ENCODE results near the gene CAPS.
A peak's percentile ranks its signal among the peaks of the same experiment; 100 is the strongest.

Gene CAPS

DNA sequence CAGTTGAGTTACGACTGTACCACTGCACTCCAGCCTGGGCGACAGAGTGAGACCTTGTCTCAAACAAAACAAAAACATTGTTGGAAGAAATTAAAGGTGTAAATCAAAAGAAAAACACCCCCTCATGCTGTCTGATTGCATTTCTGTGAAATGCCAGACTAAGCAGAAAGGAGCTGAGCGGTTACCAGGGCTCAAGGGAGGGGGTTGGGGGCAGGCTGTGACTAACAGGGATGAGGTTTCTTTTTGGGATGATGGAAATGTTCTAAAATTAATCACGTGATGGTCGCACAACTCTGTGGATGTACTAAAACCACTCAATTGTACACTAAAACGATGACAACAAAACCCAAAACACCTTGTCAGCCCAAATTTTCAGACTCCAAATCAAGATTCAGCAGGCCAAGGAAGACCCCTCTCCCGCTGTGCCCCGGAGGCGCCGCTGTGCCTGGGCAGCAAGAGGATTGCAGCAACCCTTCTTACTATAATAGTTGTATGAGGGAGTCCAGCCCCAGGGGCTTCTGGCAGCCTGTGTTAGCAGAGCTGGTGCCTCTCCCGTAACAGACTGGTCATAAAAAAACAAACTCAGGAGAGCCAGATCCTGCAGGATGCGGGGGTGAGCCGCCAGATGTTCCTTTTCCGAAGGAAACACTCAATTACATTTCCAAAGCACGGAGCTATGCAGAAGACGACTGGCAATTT, 20.9 kb downstream of the CAPS start:
- DNase-seq (ENCODE audit: low read depth): peak; percentile 45

DNA sequence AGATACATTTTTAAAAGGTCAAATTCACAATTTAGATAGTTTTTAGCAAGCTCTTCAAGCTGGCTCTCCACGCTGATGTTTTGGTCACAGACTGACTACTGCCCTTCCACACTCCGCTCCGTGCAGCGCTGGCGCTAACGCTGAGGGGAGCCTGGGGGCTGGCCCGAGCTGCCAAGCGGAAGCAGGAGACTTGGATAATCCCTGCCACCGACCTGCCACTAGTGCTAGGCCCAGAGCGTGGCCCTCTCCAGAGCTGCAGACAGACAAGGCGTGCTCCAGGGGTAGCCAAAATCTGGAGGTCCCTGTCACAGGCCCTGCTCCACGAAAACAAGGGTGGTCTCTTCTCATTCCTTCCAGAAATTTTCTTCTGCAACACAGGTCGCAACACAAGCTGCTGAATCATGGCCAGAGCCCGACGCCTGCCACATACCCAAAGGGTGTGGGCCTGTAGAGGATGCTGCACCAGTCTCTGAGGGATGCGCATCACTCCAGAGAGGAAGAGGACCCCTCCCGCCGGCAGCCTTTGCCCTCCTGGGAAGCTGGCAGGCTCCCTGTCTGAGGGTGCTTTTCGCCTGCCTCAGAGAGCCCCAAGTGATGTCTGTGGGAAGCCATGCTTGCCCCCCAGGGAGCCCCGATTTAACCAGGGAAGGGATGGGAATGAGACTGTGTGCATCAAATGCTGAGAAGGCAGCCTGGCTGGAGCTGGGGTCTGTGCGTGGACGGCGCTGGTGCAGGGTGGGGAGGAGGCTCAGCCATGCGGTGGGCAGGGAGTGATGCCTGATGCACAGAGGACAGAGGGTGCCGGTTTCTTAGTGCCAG, 21.6 kb downstream of the CAPS start:
- peak; percentile 19 for DNase-seq (ENCODE audit: low read depth)

DNA sequence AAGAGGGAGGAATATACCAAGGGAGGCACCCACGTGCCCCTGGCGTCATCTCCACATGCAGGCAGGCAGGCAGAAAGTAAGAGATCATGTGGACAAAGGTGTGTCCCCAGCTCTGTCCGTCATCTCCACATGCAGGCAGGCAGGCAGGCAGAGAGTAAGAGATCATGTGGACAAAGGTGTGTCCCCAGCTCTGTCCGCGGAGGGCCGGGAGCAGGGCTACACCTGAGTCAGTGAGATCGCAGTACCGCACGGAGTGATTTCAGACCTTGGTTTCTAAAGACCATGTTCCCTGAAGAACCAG, 22.2 kb downstream of the CAPS start:
- no peak for DNase-seq (ENCODE audit: low read depth)

DNA sequence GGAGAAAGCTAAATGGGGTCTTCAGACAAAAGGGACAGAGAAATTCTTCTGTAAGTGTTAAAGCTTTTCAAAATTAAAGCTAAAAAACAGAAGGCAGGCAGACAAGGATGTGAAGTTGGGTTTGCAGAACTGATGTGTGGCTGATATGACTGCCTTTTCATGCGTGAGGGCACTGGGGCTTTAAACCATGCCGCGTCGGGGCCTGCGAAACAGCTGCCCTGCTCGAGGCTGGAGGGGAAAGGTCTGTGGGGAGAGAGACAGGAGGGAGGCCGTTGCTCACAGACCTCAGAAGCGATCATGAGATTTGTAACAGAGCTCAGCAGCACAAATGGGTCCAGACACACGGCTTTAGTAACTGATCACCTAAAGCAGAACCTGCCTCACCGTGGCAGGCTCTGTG, 23.5 kb downstream of the CAPS start:
- no peak for DNase-seq (ENCODE audit: low read depth)

DNA sequence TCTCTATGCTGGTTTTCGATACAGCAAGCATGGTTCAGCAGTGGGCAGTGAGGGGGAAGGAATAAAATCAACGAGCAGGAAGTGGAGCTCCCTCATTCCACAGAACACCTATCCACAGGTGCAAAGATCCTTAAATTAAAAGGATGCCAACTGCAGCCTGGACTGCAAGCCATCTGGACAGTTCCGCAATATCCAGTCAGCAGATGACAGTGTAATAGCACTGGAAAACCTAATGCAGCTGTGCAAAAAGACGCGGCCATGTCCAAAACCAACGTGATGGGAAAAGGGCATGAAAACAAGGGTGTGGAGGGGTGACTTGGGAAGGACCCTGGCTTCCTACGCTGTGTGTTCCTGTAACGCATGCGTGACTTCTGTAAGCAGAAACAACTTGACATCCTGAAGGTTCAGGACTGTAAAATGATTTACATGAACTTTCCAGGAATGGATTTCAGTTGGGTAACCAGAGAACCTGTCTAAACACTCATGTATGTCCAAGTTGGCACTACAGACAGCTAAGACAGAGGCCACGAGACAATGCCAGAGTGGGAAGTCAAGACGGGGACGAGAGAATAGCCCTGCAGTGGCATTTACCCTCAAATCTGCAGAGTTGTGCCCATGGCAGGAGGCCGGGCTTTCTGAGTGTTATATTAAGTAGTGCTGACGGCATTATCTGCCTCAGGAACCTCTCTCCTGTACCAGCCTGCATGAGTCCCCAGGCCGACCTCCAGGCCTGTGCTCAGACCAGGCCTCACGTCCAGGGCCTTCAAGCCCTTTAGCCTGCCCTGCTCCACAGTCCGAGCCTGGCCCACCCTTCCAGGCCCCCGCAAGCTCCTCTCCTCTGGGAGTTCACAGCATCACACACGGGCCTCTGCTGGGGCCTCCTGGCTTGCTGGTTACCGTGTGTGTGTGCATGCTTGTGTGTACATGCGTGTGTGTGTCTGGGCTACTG, 26.5 kb downstream of the CAPS start:
- no peak for DNase-seq (ENCODE audit: low read depth)

GRCh38 chr19:5941673-5942072, 27.6 kb downstream of the CAPS start:
- no peak for DNase-seq (ENCODE audit: low read depth)

DNA sequence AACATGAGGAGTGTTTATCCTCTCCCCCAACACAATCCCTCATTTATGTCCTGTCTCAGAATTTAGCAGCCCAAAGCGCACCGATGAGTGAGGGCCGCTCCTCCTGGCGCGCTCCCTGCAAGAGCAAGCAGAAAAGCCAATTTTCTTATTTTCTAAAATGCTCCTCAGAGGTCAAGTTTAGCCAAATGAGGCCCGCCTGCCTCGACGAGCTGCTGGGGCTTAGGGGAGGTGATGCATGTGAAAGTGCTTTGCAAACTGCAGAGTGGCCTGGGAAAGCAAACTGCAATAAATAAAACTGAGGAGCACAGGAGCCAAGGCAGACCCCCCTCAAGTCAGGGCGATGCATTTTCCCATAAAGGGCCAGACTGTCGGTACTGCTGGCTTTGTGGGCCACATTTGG, 29.0 kb downstream of the CAPS start:
- no peak for DNase-seq (ENCODE audit: low read depth)

DNA sequence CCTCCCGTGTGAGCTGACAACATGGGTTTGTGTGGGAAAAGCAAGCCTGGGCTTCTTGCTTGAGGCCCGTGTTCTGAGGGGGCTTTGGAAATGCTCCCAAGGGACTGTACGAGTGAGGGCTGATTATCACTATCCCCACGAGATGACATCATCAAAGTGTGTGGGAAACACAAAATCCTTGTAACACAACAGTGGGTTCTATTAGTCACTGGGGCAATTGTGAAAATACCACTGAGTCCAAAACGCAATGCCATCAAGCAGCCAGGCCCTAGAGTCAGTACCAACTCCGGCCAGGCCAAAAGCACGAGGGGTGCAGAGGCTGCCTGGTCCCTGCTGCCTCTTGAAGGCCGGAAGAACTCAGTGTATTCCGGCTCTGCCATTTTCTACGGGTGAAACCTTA, 29.6 kb downstream of the CAPS start:
- no peak for DNase-seq (ENCODE audit: low read depth)

DNA sequence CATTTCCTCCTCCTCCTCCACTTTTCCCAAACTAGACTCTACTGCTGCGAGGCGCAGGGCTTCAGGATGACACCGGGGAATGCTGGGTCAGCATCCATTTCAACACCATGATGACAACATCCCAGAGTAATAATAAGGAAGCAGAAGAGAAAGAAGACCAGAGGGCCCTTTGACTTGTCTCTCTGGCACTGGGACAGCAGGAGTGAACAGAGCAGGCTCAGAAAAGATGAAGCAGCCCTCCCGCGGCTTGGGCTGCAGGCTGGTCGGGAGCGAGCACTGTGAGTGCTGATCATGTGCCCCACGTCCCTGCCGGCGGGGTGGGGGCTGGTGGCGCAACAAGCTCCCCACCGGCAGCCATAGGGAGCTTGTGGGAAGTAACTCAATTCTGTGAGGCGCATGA, 33.4 kb downstream of the CAPS start:
- DNase-seq (ENCODE audit: low read depth): no peak

DNA sequence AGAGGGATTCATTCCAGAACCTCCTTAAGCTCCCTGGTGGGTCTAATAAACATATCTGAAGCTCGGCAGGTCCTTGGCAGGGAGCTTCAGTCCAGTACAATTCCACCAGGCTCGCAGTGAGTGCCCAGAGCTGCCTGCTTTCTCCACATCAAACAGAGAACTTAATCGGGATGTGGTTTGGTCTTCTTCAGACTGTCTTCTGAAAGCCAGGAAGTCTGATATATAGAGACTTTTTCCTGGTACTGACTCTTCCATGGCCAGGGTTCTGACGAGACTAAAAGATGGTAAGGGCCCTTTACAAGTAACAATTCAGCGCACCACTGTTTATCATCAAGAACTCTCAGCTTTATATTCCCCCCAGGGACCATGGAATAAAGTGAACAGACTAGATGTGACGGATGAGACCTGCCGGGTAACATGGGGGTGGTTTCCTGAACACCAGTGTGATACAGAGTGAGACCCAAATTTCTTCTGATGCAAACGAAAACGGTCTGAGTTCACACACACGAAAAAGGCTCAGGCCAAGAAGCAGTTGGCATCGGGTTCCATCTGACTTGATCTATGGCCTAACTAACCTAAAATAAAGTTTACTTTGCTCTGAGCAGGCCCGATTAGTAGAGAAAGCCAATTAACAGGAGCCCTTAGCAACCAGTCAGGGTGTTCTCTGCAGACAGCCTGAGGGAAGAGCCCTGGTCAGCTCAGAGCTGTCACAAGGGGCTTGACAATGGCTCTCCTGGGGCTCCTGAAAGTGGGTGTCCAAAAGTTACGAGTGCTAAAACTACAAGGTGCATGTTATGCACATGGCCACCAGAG, 34.9 kb downstream of the CAPS start:
- DNase-seq (ENCODE audit: low read depth): no peak

DNA sequence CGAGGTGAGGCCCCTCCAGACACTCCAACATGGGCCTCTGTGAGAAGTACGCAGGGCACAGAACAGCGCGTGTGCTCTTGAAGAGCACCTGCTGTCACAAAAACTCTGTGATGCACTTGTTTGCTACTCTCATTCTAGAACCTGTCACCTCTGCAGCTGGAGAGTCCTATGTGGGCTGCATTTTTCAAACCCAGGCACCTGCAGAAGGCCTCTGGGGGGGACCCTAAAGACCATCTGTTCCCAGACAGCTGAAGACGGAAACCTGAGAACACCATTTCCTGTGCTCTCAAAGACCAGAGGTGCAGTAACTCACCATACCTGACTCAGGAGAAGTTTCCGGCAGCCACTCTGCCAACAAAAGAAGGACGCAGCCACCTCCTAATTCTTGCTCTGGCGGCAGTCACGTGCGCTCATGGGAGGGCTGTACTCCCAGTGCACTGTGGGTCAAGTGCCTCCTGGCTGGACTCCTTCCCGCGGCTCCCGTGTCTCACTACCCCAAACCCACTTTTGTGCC, 35.8 kb downstream of the CAPS start:
- no peak for DNase-seq (ENCODE audit: low read depth)

GRCh38 chr19:5950741-5951140, 36.7 kb downstream of the CAPS start:
- no peak for DNase-seq (ENCODE audit: low read depth)

DNA sequence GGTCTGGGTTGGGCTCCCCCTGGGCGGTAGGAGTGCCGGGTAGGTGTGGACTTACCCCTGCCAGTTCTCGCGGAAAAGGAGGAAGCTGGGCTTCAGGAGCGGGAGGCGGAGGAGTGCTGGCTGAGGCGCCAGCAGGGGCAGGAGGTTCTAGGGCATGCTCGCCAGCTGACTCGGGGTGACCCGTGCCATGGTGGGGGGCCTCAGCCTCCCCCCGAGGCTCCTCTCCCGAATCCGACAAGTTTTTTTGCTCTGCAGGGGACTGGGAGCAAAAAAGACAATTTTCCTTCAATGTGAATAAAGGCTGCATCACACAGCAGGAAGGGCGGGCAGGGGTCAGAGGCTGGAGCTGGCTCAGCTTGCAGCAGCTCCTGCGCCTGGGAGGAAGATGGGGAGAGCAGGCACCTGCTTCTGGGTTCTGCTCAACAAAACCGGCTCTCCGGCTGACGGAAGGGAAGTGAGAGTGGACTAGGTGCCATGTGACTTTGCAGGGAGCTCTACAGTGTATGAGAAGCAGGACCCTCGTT, 37.3 kb downstream of the CAPS start:
- no peak for DNase-seq (ENCODE audit: low read depth)

DNA sequence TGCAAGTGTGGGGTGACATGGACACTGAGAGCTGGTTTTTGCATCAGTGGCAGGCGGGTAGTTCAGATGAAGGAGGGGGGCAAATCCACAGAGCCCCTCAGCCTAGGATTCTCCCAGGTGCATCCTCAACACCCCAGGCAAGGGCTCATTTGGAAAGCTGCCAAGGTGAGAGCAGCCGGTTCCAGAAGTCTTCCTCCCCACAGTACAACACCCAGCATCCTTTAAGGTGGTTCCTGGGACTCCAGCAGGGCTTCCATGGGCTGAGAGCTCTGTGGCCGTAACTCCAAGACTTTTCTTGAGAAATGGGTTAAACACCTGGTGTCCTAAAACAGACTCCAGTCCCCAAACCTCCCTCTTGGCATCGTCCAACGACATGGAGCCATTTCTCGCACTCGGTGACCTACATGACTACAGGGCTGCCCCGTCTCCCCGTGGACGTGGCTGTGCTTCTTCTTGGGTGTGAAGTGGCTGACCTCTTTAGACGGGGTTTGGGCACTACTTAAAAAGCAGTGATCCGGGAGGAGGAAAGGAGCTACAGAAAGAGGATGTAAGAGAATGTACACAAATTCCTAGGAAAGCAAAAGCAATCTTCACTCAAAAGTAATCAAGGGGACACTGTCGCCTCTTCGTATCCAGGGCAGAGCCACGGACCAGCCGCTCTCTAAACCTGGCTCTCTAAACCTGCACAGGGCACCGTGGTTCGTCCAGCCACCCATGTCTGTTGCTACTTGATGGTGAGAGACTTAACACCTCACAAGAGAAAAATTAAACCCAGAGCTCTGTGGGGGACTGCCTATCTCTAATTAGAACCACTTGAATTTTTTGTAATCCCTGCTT, 38.4 kb downstream of the CAPS start:
- no peak for DNase-seq (ENCODE audit: low read depth)

- DNase-seq (ENCODE audit: low read depth): peak; percentile 37
Measured at GRCh38 chr19:5953030-5953589, 39.1 kb downstream of the CAPS start.

GRCh38 chr19:5953680-5954213, 39.7 kb downstream of the CAPS start:
- DNase-seq (ENCODE audit: low read depth): no peak

GRCh38 chr19:5954293-5954692, 40.2 kb downstream of the CAPS start:
- DNase-seq (ENCODE audit: low read depth): no peak

DNA sequence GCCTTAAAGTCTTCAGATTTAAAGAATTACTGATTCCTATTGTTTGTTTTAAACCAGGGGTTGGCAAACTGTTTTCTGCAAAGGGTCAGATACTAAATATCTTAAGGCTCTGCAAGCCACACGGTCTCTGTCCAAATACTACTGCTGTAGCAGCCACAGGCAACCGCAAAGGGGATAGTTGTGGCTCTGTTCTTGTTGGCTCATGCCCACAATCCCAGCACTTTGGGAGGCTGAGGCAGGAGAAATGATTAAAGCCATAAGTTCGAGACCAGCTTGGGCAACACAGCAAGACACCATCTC, 41.5 kb downstream of the CAPS start:
- no peak for DNase-seq (ENCODE audit: low read depth)

DNA sequence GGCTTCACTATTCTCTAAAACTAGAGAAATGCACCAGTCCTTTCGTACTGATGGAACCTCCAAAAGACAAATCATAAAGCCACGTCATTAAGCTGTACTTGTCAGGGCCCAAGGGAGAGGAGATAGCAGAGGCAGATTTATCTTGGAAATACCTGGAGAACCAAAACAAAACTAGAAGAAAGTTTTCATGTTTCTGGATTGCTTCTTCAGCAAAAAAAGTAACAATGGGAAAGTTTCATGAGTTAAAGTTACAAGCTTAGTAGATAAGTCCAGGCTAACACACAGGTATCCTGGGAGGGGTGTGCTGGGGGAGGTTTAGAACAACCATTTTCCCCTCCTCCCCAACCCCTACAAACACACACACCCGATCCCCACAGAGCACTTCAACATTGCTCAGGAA, 42.3 kb downstream of the CAPS start:
- DNase-seq (ENCODE audit: low read depth): no peak

GRCh38 chr19:5956728-5957127, 42.7 kb downstream of the CAPS start:
- no peak for DNase-seq (ENCODE audit: low read depth)

Measured in ELR (cell line).